Measurements from ENCODE around the gene CDYL2.

- TF ChIP-seq, protein P1, sequence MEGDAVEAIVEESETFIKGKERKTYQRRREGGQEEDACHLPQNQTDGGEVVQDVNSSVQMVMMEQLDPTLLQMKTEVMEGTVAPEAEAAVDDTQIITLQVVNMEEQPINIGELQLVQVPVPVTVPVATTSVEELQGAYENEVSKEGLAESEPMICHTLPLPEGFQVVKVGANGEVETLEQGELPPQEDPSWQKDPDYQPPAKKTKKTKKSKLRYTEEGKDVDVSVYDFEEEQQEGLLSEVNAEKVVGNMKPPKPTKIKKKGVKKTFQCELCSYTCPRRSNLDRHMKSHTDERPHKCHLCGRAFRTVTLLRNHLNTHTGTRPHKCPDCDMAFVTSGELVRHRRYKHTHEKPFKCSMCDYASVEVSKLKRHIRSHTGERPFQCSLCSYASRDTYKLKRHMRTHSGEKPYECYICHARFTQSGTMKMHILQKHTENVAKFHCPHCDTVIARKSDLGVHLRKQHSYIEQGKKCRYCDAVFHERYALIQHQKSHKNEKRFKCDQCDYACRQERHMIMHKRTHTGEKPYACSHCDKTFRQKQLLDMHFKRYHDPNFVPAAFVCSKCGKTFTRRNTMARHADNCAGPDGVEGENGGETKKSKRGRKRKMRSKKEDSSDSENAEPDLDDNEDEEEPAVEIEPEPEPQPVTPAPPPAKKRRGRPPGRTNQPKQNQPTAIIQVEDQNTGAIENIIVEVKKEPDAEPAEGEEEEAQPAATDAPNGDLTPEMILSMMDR (IDR thresholded peaks at IDR 0.05): no peak
- TF ChIP-seq POLR2A (IDR thresholded peaks at IDR 0.05): no peak
Observed at GRCh38 chr16:80585764-80586163, 218.6 kb downstream of the CDYL2 start.

Measured in body of pancreas (tissue), 4 donors.